BLaER1 (cell line): ENCODE data around the gene PMPCA.

Experiments used
- H3K27ac ChIP-seq: shearing (Covaris generic); formaldehyde crosslinking; 2 replicates; pipeline ENCODE4 v1.8.1; 2022
- H3K27me3 ChIP-seq: shearing (Covaris generic); formaldehyde crosslinking; 2 replicates; pipeline ENCODE4 v1.8.1; 2022
- H3K36me3 ChIP-seq: shearing (Covaris generic); formaldehyde crosslinking; 2 replicates; pipeline ENCODE4 v1.8.1; 2022
- H3K4me1 ChIP-seq: shearing (Covaris generic); formaldehyde crosslinking; 2 replicates; pipeline ENCODE4 v1.8.1; 2022
- H3K4me2 ChIP-seq: shearing (Covaris generic); formaldehyde crosslinking; 2 replicates; pipeline ENCODE4 v1.8.1; 2022
- H3K4me3 ChIP-seq: shearing (Covaris generic); formaldehyde crosslinking; 2 replicates; pipeline ENCODE4 v1.8.1; 2022
- H3K9ac ChIP-seq: shearing (Covaris generic); formaldehyde crosslinking; 2 replicates; pipeline ENCODE4 v1.8.1; 2022
- H3K9me3 ChIP-seq: shearing (Covaris generic); formaldehyde crosslinking; 2 replicates; pipeline ENCODE4 v1.8.1; 2022
- H4K20me1 ChIP-seq: shearing (Covaris generic); formaldehyde crosslinking; 2 replicates; pipeline ENCODE4 v1.8.1; 2022
- Cebpa-rat ChIP-seq: shearing (Covaris generic); IDR thresholded peaks from 2 replicates; pipeline ENCODE4 v1.8.1; 2022

PMPCA gene

DNA sequence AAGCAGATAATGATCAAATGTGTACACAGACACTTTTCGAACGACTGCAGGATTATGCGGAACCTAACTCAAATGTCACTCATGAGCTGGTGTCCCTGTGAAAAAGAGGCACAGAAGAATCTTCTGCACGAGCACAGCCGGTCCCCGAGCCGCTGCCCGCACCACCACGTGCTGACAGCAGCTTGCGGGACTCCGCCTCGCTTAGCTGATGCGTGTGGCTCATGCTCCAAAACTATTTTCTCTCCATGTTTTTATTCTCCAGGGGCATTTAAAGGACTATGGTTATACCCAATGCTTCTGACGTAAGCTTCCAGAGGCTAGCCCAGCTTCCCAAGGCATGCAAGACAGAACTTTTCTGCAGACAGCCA lies 62.9 kb downstream of the PMPCA start:
- Histone ChIP-seq H3K36me3 (peaks cover 100% of the 10 kb centered on the region), H3K4me1 (peaks cover 20% of the 10 kb centered on the region), H3K9me3 (no peaks in the 10 kb centered on the region), H3K27ac (0 out of 2 replicates have a peak overlapping the region, but pooled peaks have one; percentile 27), H3K9ac (no peak overlapping the region), H3K27me3 (no peaks in the 10 kb centered on the region), H4K20me1 (peaks cover 100% of the 10 kb centered on the region), H3K4me3 (no peak overlapping the region), H3K4me2 (no peak overlapping the region)
- no peak for TF ChIP-seq Cebpa-rat
